GM12878 (cell line): ENCODE results near the gene BBX. TPM values are rescaled to one million over a fixed set of nuclear protein-coding genes. Genes with fewer than 3 reads are reported as not detected.

Experiments used
- ASH2L ChIP-seq: fragments of 300-600, 200-600 bp; sonication (generic); IDR thresholded peaks from 2 replicates; pipeline ENCODE4 v1.6.1; 2017; ENCODE audit warnings: low read depth, mild to moderate bottlenecking, borderline replicate concordance
- ESRRA ChIP-seq: IDR thresholded peaks from 2 replicates; pipeline ENCODE4 v1.6.1; 2012; ENCODE audit warnings: mild to moderate bottlenecking, low read length, improper control_type of control experiment
- FOS ChIP-seq: IDR thresholded peaks from 3 replicates; pipeline ENCODE4 v1.6.1; 2011; ENCODE audit warnings: borderline replicate concordance; ENCODE audit not compliant: insufficient read length; ENCODE audit errors: extremely low read depth
- IKZF1 ChIP-seq: fragments of 450-650 bp; conservative IDR thresholded peaks from 2 replicates; pipeline ENCODE4 v1.6.1; 2017; ENCODE audit warnings: antibody characterized with exemption, mild to moderate bottlenecking
- IRF4 ChIP-seq: IDR thresholded peaks from 2 replicates; pipeline ENCODE4 v1.6.1; 2011; ENCODE audit warnings: low read depth, low read length
- NFYB ChIP-seq: IDR thresholded peaks from 2 replicates; pipeline ENCODE4 v1.6.1; 2011; ENCODE audit warnings: low read depth, mild to moderate bottlenecking, low read length, improper control_type of control experiment, moderate library complexity; ENCODE audit not compliant: insufficient read depth
- NR2F1 ChIP-seq: fragments of 450-650 bp; conservative IDR thresholded peaks from 2 replicates; pipeline ENCODE4 v1.6.1; 2017; ENCODE audit warnings: mild to moderate bottlenecking
- PAX5 ChIP-seq: IDR thresholded peaks from 2 replicates; pipeline ENCODE4 v1.6.1; 2011; ENCODE audit warnings: low read depth, low read length, borderline replicate concordance
- SRF ChIP-seq, 2 experiments: IDR thresholded peaks; 2 replicates each; pipeline ENCODE4 v1.6.1; 2011; ENCODE audit warnings: low read depth in 2 of 2, low read length in 2 of 2, mild to moderate bottlenecking in 1 of 2, moderate library complexity in 1 of 2
- YY1 ChIP-seq: IDR thresholded peaks from 2 replicates; pipeline ENCODE4 v1.6.1; 2011; ENCODE audit warnings: low read depth, mild to moderate bottlenecking, low read length
- ZNF207 ChIP-seq: fragments of 450-650 bp; IDR thresholded peaks from 2 replicates; pipeline ENCODE4 v1.6.1; 2014; ENCODE audit warnings: antibody characterized with exemption, mild to moderate bottlenecking, borderline replicate concordance
- polyA plus RNA-seq, 11 experiments: library from polyadenylated mRNA; depleted of rRNA in 4 of 11; unstranded in 6 of 11; stranded (reverse) in 5 of 11; fragments of >200 nt; fragmentation: Nextera tagmentation in 4 of 11; fragmentation: Illumina TruSeq in 1 of 11; extraction: Ambion mirVana in 4 of 11; extraction: Trizol in 1 of 11; gene quantifications; 1 replicate in 1 of 11; 2 replicates in 10 of 11; pipeline versions ENCODE4 v1.2.1 to v1.2.3, GENCODE V29; 2011 to 2016; ENCODE audit warnings: inconsistent platforms in 2 of 11, missing spikeins in 2 of 11, low read depth in 1 of 11
- total RNA-seq, 4 experiments: library from RNA; depleted of rRNA in 3 of 4; stranded (reverse); fragments of >200 nt in 3 of 4; fragmentation: Illumina TruSeq in 1 of 4; extraction: Trizol in 1 of 4; gene quantifications; 2 replicates each; pipeline versions ENCODE4 v1.2.1 to v1.2.3, GENCODE V29; 2013 to 2021
- TF ChIP-seq, protein P1 (sequence below): IDR thresholded peaks from 2 replicates; pipeline ENCODE4 v1.6.1; 2012; ENCODE audit warnings: low read length, inconsistent platforms
- TF ChIP-seq, protein P2 (sequence below): IDR thresholded peaks from 2 replicates; pipeline ENCODE4 v1.6.1; 2011; ENCODE audit warnings: borderline replicate concordance, low read depth, mild to moderate bottlenecking, moderate library complexity, mixed read lengths, low read length; ENCODE audit not compliant: insufficient read depth; ENCODE audit errors: extremely low read length
- TF ChIP-seq, protein P3 (sequence below): fragments of 450-650 bp; IDR thresholded peaks from 2 replicates; pipeline ENCODE4 v1.6.1; 2016; ENCODE audit warnings: mild to moderate bottlenecking, moderate library complexity, borderline replicate concordance
- TF ChIP-seq, protein P4 (sequence below): fragments of 450-650 bp; IDR thresholded peaks from 2 replicates; pipeline ENCODE4 v1.6.1; 2017; ENCODE audit warnings: low read depth, mild to moderate bottlenecking, moderate library complexity
- TF ChIP-seq, protein P5 (sequence below): fragments of 450-650 bp; formaldehyde crosslinking; IDR thresholded peaks from 2 replicates; pipeline ENCODE4 v1.4.0; 2020; ENCODE audit warnings: mild to moderate bottlenecking, moderate library complexity

The BBX gene
- total and polyA plus RNA-seq, 10 of the 15 experiments (the other 5 are each of a cell fraction or from before 2014, with no cell fraction given): 13.3 to 38.5 (median 32.0) TPM

DNA sequence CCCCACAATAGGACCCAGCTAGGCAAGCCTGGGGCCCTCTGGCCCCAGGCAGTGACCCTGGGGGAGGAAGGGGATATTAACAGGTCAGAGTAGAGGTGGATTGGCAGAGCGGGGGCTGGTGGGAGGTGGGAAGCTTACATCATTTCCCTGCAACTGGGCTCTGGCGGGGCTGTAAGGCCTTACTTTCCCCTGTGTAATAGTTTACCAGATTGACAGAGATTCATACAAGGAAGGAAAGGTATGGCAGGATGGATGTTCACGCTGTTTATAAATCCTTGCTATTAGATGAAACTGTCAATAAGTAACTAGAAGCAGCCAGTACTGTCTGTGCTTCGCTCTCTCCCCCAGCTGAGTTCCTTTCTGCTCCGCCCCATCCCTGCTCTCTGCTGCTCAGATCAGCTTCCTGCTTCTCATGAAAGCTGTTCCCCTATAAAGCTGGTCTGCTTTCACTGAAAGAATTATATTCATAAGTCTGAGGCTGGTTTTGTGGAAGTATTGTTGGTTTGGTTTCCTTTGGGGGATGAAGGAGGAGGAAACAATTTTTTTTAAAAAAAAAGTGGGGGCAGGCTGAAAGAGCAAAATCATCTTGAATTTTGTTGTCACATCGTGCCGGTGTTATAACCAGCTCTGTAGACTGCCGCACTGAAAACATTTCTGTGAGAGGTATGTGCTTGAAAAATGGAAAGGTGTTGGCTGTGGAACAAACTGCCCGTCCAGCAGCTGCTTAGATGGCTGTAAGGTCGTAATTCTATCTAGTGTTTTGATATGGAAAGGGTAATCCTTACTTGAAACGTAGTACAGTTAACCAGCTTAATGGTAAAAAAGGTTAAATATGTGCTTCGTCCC is 76.4 kb downstream of the BBX start (continued):
- TF ChIP-seq, protein P1, sequence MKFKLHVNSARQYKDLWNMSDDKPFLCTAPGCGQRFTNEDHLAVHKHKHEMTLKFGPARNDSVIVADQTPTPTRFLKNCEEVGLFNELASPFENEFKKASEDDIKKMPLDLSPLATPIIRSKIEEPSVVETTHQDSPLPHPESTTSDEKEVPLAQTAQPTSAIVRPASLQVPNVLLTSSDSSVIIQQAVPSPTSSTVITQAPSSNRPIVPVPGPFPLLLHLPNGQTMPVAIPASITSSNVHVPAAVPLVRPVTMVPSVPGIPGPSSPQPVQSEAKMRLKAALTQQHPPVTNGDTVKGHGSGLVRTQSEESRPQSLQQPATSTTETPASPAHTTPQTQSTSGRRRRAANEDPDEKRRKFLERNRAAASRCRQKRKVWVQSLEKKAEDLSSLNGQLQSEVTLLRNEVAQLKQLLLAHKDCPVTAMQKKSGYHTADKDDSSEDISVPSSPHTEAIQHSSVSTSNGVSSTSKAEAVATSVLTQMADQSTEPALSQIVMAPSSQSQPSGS: peak; percentile 37; the same call in 1 of the 2 replicates
- TF ChIP-seq NR2F1 (peak; percentile 77), IKZF1 (peak; percentile 44; the same call in 1 of the 2 replicates), ZNF207 (no peak), IRF4 (no peak), ESRRA (no peak), YY1 (0 out of 2 replicates have a peak, but pooled peaks have one; percentile 13), ASH2L (no peak), FOS (no peak), NFYB (0 out of 2 replicates have a peak, but pooled peaks have one; percentile 6), SRF (IDR thresholded peaks at IDR 0.05; ENCODE audit: low read depth in 2 of 2, low read length in 2 of 2) (no peak), PAX5 (no peak)
- TF ChIP-seq, protein P2, sequence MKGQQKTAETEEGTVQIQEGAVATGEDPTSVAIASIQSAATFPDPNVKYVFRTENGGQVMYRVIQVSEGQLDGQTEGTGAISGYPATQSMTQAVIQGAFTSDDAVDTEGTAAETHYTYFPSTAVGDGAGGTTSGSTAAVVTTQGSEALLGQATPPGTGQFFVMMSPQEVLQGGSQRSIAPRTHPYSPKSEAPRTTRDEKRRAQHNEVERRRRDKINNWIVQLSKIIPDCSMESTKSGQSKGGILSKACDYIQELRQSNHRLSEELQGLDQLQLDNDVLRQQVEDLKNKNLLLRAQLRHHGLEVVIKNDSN: no peak
- TF ChIP-seq, protein P3, sequence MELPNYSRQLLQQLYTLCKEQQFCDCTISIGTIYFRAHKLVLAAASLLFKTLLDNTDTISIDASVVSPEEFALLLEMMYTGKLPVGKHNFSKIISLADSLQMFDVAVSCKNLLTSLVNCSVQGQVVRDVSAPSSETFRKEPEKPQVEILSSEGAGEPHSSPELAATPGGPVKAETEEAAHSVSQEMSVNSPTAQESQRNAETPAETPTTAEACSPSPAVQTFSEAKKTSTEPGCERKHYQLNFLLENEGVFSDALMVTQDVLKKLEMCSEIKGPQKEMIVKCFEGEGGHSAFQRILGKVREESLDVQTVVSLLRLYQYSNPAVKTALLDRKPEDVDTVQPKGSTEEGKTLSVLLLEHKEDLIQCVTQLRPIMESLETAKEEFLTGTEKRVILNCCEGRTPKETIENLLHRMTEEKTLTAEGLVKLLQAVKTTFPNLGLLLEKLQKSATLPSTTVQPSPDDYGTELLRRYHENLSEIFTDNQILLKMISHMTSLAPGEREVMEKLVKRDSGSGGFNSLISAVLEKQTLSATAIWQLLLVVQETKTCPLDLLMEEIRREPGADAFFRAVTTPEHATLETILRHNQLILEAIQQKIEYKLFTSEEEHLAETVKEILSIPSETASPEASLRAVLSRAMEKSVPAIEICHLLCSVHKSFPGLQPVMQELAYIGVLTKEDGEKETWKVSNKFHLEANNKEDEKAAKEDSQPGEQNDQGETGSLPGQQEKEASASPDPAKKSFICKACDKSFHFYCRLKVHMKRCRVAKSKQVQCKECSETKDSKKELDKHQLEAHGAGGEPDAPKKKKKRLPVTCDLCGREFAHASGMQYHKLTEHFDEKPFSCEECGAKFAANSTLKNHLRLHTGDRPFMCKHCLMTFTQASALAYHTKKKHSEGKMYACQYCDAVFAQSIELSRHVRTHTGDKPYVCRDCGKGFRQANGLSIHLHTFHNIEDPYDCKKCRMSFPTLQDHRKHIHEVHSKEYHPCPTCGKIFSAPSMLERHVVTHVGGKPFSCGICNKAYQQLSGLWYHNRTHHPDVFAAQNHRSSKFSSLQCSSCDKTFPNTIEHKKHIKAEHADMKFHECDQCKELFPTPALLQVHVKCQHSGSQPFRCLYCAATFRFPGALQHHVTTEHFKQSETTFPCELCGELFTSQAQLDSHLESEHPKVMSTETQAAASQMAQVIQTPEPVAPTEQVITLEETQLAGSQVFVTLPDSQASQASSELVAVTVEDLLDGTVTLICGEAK: no peak; the same call in 1 of the 2 replicates
- TF ChIP-seq, protein P4, sequence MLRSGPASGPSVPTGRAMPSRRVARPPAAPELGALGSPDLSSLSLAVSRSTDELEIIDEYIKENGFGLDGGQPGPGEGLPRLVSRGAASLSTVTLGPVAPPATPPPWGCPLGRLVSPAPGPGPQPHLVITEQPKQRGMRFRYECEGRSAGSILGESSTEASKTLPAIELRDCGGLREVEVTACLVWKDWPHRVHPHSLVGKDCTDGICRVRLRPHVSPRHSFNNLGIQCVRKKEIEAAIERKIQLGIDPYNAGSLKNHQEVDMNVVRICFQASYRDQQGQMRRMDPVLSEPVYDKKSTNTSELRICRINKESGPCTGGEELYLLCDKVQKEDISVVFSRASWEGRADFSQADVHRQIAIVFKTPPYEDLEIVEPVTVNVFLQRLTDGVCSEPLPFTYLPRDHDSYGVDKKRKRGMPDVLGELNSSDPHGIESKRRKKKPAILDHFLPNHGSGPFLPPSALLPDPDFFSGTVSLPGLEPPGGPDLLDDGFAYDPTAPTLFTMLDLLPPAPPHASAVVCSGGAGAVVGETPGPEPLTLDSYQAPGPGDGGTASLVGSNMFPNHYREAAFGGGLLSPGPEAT: no peak; the same call in 1 of the 2 replicates
- TF ChIP-seq, protein P5, sequence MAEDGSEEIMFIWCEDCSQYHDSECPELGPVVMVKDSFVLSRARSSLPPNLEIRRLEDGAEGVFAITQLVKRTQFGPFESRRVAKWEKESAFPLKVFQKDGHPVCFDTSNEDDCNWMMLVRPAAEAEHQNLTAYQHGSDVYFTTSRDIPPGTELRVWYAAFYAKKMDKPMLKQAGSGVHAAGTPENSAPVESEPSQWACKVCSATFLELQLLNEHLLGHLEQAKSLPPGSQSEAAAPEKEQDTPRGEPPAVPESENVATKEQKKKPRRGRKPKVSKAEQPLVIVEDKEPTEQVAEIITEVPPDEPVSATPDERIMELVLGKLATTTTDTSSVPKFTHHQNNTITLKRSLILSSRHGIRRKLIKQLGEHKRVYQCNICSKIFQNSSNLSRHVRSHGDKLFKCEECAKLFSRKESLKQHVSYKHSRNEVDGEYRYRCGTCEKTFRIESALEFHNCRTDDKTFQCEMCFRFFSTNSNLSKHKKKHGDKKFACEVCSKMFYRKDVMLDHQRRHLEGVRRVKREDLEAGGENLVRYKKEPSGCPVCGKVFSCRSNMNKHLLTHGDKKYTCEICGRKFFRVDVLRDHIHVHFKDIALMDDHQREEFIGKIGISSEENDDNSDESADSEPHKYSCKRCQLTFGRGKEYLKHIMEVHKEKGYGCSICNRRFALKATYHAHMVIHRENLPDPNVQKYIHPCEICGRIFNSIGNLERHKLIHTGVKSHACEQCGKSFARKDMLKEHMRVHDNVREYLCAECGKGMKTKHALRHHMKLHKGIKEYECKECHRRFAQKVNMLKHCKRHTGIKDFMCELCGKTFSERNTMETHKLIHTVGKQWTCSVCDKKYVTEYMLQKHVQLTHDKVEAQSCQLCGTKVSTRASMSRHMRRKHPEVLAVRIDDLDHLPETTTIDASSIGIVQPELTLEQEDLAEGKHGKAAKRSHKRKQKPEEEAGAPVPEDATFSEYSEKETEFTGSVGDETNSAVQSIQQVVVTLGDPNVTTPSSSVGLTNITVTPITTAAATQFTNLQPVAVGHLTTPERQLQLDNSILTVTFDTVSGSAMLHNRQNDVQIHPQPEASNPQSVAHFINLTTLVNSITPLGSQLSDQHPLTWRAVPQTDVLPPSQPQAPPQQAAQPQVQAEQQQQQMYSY (CRISPR knock-in tag): no peak
